Stimulated activated memory B cell treated with anti-CD40 and anti-IgM and Interleukin-4, amounts not matched to agents 10 μg/mL and 1 μg/mL and 100 μg/mL, for 72 hours (primary cell): ENCODE measurements around the gene EIF2B2.

ENCODE experiments used
- ATAC-seq: fragments of 150-1000 bp; cut with Tn5 transposase; 2 replicates; pipeline ENCODE4 v1.10.0; 2021
- H3K27ac Mint-ChIP-seq: one replicate; pipeline ENCODE4 v1.8.0; 2022; ENCODE audit warnings: mild to moderate bottlenecking, mixed read lengths
- H3K27me3 Mint-ChIP-seq: one replicate; pipeline ENCODE4 v1.8.0; 2022; ENCODE audit warnings: mixed read lengths
- H3K36me3 Mint-ChIP-seq: one replicate; pipeline ENCODE4 v1.8.0; 2022; ENCODE audit warnings: mixed read lengths
- H3K4me1 Mint-ChIP-seq: one replicate; pipeline ENCODE4 v1.8.0; 2022; ENCODE audit warnings: mixed read lengths
- H3K4me3 Mint-ChIP-seq: one replicate; pipeline ENCODE4 v1.8.0; 2022; ENCODE audit warnings: mild to moderate bottlenecking, moderate library complexity, mixed read lengths
- H3K9me3 Mint-ChIP-seq: one replicate; pipeline ENCODE4 v1.8.0; 2022; ENCODE audit warnings: mixed read lengths

EIF2B2 gene

DNA sequence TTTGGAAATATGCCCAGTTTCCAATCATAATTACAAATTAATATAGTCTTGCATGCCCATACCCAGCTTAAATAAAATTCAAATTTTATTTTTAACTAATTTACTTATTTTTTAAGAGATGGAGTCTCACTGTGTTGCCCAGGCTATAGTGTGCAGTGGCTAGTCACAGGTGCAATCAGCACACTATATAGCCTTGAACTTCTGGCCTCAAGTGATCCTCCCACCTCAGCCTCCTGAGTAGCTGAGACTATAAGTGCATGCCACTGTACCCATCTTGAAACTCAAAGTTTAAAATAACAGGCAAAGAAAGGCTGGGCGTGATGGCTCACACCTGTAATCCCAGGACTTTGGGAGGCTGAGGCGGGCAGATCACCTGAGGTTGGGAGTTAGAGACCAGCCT, 38.2 kb downstream of the EIF2B2 start:
- Mint-ChIP-seq H3K36me3 (peaks cover 32% of the 10 kb centered on the region), H3K27ac (no peak overlapping the region), H3K9me3 (no peaks in the 10 kb centered on the region), H3K4me1 (peaks cover 19% of the 10 kb centered on the region), H3K27me3 (no peaks in the 10 kb centered on the region), H3K4me3 (no peak overlapping the region)
- ATAC-seq, result no peak

DNA sequence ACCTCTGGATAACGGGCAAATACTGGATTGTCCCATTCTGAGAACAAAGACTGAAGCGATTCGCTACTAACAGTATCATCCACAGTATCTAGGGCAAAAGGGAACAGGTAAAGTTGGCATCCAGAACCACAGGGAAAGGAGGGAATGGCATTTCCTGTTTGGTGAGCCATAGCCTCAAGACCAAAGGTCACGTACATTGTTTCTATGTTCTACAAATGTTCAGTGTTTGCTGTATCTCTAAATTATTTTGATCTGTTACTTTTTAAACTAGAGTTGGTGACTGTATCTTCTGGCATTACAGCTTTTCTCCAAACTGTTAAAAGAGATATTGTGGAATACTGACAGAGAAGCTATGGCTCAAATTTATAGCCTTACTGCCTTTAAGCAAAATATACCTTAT, 38.9 kb downstream of the EIF2B2 start:
- no peak for ATAC-seq
- Mint-ChIP-seq H3K9me3 (no peaks in the 10 kb centered on the region), H3K4me1 (peaks cover 20% of the 10 kb centered on the region), H3K36me3 (peaks cover 26% of the 10 kb centered on the region), H3K27ac (no peak overlapping the region), H3K27me3 (no peaks in the 10 kb centered on the region), H3K4me3 (no peak overlapping the region)

DNA sequence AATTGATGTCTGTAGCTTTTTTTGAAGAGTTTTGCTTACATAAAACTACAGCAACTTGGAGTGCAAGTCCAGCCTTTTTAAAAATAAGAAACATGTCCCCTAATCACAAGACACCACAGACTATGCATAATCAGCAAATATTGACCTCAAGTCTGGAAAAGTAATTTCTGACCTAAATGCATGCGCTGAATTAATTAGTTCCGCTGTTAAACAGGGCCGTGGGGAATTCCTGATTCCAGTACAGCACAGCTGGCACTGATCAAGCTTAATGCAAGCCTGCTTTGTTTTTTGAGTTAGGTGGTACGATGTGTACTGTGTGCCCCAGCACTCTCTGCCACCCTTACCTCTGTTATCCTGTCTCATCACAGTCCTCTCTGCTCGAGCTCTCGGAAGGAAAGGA, 39.3 kb downstream of the EIF2B2 start:
- Mint-ChIP-seq H3K27me3 (no peaks in the 10 kb centered on the region), H3K4me1 (peaks cover 20% of the 10 kb centered on the region), H3K4me3 (no peak overlapping the region), H3K9me3 (no peaks in the 10 kb centered on the region), H3K36me3 (peaks cover 22% of the 10 kb centered on the region), H3K27ac (no peak overlapping the region)
- ATAC-seq, result peak; percentile 57

DNA sequence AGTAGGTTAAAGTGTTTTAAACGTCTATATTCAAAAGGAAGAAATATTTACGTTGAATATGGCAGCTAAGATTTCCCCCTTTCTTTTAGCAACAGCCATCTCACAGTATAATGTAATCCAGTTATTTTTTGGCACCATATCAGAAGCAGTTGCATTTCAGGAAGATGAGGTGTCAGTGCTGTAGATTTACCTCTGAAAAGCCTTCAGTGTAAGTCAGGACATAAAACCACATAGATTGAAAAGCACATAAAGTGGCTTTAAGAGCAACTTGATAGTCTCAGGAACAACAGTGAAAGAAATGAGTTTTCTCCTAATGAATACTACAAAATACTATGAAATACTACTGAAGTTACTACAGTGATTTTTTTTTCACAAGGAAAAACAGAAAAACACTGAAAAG, 41.6 kb downstream of the EIF2B2 start:
- peaks cover 19% of the 10 kb centered on the region for H3K36me3 Mint-ChIP-seq
- no peak overlapping the region for H3K4me3 Mint-ChIP-seq
- ATAC-seq, result no peak

DNA sequence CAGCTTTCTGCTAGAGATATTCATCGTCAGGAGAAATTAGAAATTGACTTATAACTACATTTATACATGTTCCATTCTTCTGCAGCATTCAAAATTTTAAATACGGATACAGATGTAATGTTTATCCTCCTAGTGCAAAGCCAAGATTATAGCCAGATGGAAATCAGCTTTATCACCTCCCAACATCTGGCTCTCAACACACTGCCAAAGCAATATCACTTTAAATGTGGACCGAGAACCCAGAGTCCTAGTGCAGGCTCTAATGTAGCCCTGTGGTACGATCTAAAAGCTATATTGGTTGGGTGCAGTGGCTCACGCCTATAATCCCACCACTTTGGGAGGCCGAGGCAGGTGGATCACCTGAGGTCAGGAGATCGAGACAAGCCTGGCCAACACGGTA, 42.0 kb downstream of the EIF2B2 start:
- Mint-ChIP-seq H3K36me3 (peaks cover 21% of the 10 kb centered on the region), H3K9me3 (no peaks in the 10 kb centered on the region), H3K27me3 (no peaks in the 10 kb centered on the region), H3K4me1 (peaks cover 20% of the 10 kb centered on the region), H3K4me3 (no peak overlapping the region), H3K27ac (no peak overlapping the region)
- no peak for ATAC-seq

More for the DNA sequence above, 41.6 kb downstream of the EIF2B2 start:
- no peaks in the 10 kb centered on the region for H3K9me3 Mint-ChIP-seq
- H3K4me1 Mint-ChIP-seq, result peaks cover 20% of the 10 kb centered on the region
- H3K27me3 Mint-ChIP-seq, result no peaks in the 10 kb centered on the region
- no peak overlapping the region for H3K27ac Mint-ChIP-seq

DNA sequence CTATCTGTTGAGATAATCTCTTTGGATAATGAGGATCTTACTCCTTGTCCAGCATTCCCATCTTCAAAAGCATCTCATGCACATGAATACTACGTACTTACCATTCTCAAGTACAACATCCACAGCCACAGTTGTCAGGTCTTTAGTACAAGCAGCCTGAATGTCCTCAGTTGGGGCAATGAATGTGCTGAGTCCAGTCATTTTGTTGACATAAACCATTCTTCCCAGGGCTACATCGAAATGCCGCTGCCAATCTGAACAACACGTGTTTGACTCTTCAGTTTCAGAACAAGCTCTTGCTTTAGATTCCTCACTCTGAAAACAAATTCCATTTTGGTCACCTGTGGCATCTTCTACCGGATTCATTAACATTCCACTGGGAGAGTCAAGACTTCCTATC, 43.6 kb downstream of the EIF2B2 start:
- H3K4me1 Mint-ChIP-seq, result peaks cover 33% of the 10 kb centered on the region
- H3K36me3 Mint-ChIP-seq, result peaks cover 19% of the 10 kb centered on the region
- no peak for ATAC-seq
- H3K4me3 Mint-ChIP-seq, result no peak overlapping the region
- no peaks in the 10 kb centered on the region for H3K9me3 Mint-ChIP-seq
- H3K27ac Mint-ChIP-seq, result no peak overlapping the region
- no peaks in the 10 kb centered on the region for H3K27me3 Mint-ChIP-seq

DNA sequence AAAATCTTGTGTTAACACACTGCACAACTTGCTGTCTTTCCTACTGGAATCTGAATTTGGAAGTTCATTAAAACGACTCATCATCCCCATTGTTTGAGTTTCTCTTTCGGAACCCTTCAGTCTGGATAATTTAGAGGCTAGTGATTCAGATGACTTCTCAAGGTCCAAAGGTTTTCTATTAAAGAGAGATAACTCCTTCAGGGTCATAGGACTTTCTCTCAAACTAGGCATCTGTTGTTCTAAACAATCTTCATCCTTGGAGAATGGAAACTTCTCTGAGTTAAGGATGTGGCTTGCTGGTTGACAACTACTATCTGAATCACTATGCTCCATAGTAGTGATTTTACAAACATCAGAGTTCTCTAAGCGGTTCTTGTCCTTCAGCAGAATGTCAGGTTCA, 44.2 kb downstream of the EIF2B2 start:
- peaks cover 14% of the 10 kb centered on the region for H3K36me3 Mint-ChIP-seq
- ATAC-seq, result no peak
- H3K27ac Mint-ChIP-seq, result no peak overlapping the region
- no peaks in the 10 kb centered on the region for H3K9me3 Mint-ChIP-seq
- no peaks in the 10 kb centered on the region for H3K27me3 Mint-ChIP-seq
- peaks cover 38% of the 10 kb centered on the region for H3K4me1 Mint-ChIP-seq
- no peak overlapping the region for H3K4me3 Mint-ChIP-seq

DNA sequence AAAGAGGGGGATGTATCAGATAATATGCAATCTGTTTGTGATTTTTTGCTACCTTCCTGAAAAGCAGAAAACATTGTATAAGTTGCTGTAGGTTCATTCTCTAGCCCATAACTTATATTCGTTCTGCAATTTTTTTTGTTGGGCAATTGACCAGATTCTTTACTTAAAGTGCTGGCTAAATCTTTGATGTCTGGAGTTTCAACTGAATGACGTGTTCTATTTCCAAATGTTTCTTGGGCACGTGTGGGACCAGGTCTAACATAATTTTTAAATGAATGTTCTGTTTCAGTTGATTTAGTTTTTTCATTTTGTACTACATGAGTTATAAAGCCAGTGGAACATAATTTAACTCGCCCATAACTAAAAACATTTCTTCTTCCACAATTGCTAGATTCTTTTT, 44.8 kb downstream of the EIF2B2 start:
- peaks cover 32% of the 10 kb centered on the region for H3K4me1 Mint-ChIP-seq
- H3K27me3 Mint-ChIP-seq, result no peaks in the 10 kb centered on the region
- H3K36me3 Mint-ChIP-seq, result peaks cover 14% of the 10 kb centered on the region
- H3K4me3 Mint-ChIP-seq, result no peak overlapping the region
- no peaks in the 10 kb centered on the region for H3K9me3 Mint-ChIP-seq
- ATAC-seq, result no peak
- H3K27ac Mint-ChIP-seq, result no peak overlapping the region

DNA sequence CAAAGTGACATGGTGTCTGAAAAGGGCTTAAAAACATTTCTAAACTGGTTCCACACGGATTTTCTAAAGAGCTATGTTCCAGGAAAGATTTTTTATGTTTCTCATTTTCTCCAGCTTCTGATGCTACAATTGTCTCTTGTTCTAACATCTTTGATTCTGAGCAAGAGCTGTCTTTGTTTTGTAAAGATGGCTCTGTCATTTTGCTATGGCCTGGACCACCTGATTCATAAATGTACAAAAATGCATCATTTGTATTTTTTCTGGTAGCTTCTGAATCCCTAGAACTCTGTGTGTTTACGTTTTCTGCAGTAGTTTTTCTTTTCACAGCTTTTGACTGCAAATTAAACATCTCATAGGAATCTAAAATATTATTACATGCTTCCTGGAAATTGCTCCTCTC, 45.4 kb downstream of the EIF2B2 start:
- H3K27ac Mint-ChIP-seq, result no peak overlapping the region
- H3K27me3 Mint-ChIP-seq, result no peaks in the 10 kb centered on the region
- ATAC-seq, result no peak
- H3K9me3 Mint-ChIP-seq, result no peaks in the 10 kb centered on the region
- H3K36me3 Mint-ChIP-seq, result peaks cover 14% of the 10 kb centered on the region
- peaks cover 31% of the 10 kb centered on the region for H3K4me1 Mint-ChIP-seq
- H3K4me3 Mint-ChIP-seq, result no peak overlapping the region

DNA sequence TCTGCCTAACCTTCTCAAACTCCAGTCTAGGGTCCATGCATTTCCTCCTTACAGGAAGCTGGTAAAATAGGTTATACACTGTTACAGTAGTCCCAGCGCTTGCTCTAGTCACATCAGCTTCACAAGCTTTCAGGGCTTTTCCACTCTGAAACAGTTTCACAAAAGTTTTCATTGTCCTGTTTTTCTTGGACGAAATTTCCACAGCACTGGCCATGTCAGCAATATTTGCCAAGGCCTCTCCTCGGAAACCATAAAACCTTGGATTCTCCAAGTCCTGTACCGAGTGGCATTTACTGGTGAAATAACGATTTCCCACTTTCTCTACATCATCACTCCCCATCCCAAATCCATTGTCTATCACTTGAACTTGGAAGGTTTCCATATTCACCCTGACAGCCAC, 46.4 kb downstream of the EIF2B2 start:
- Mint-ChIP-seq H3K9me3 (no peaks in the 10 kb centered on the region), H3K4me3 (no peak overlapping the region), H3K27me3 (no peaks in the 10 kb centered on the region), H3K27ac (no peak overlapping the region), H3K4me1 (peaks cover 31% of the 10 kb centered on the region), H3K36me3 (peaks cover 14% of the 10 kb centered on the region)
- no peak for ATAC-seq

DNA sequence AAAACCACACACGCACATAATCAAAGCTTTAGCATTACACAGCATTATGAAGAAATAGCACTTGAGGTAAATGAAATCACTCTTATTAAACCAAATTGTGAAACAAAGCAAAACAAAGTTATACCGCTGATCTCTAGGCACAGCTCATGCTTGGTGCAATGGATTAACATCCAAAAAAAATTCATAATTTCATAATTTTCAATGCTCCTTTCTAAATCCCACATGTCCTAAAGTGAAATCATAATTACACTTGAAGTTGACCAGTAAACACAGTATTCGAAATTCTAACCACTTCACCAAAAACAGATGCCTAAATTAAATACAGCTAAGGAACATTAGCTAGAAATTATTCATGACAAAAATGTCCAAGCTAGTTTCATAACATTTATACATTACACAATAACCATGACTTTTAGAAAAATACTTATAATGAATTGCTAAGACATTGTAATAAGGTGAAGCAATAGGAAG, 47.0 kb downstream of the EIF2B2 start:
- no peaks in the 10 kb centered on the region for H3K27me3 Mint-ChIP-seq
- H3K27ac Mint-ChIP-seq, result peak overlapping the region; percentile 84
- H3K4me3 Mint-ChIP-seq, result peak overlapping the region; percentile 36
- no peak for ATAC-seq
- H3K36me3 Mint-ChIP-seq, result peaks cover 19% of the 10 kb centered on the region
- no peaks in the 10 kb centered on the region for H3K9me3 Mint-ChIP-seq
- peaks cover 31% of the 10 kb centered on the region for H3K4me1 Mint-ChIP-seq

DNA sequence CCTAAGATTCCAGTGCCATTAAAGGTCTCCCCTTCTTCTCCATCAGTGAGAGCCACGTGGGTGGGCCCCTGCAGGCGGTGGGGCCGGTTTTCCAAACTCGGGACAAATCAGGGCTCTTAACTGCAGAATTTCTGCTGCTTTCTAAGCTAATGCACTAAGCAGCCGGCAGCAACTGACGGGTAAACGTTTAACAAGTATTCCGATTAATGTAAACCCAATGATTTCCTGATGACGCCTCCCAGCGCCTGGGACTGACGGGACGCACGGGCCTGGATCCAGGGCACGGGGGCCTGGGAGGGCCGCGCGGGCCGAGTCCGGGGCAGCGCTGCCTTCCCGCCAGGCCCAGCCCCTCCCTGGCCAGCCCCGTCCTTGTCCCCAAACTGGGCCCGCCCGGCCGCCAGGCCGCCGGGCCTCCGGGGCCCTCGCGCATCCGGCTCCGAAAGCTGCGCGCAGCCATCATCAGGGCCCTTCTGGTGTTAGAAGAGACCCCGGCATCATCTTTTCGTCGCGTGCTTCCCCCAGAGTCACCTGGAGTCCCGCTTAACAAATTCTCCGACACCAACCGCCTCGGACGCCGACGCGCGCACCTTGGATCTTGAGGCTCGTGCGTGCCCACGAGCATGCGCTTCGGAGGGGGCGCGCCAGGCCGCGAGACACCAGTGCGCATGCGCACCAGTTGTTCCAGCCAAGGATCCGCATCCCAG, 48.3 kb downstream of the EIF2B2 start, which contains the start of gene MLH3:
TSS of gene MLH3 (minus strand) at position 616 of the 704 bp plus-strand sequence. CDS start 1,812 bp downstream, outside the sequence.
- H3K36me3 Mint-ChIP-seq, result peaks cover 27% of the 10 kb centered on the region
- no peaks in the 10 kb centered on the region for H3K27me3 Mint-ChIP-seq
- peaks cover 18% of the 10 kb centered on the region for H3K4me1 Mint-ChIP-seq
- no peaks in the 10 kb centered on the region for H3K9me3 Mint-ChIP-seq
- peak; percentile 91 for ATAC-seq
- peak within 1 kb of the TSS; percentile 84 for H3K4me3 Mint-ChIP-seq
- H3K27ac Mint-ChIP-seq, result peak within 1 kb of the TSS; percentile 84

DNA sequence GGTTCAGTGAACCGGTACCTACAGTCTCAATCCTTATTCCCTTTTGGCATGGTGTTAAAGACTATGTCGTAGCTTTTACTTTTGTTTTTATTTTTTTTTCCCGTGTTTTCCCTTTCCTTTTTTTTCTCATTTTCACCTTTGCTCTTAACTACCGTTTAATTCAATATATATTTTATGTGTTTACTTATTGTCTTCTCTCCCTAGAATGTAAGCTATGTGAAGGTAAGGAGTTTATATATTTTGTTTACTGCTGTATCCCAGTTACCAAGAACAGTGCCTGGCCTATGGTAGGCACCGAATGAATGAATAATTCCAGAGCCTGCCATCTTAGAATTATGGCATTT, 48.8 kb downstream of the EIF2B2 start:
- Mint-ChIP-seq H3K27ac (peak overlapping the region; percentile 84), H3K27me3 (no peaks in the 10 kb centered on the region), H3K4me1 (peaks cover 18% of the 10 kb centered on the region), H3K4me3 (peak overlapping the region; percentile 84), H3K9me3 (no peaks in the 10 kb centered on the region), H3K36me3 (peaks cover 32% of the 10 kb centered on the region)
- ATAC-seq, result peak; percentile 47

DNA sequence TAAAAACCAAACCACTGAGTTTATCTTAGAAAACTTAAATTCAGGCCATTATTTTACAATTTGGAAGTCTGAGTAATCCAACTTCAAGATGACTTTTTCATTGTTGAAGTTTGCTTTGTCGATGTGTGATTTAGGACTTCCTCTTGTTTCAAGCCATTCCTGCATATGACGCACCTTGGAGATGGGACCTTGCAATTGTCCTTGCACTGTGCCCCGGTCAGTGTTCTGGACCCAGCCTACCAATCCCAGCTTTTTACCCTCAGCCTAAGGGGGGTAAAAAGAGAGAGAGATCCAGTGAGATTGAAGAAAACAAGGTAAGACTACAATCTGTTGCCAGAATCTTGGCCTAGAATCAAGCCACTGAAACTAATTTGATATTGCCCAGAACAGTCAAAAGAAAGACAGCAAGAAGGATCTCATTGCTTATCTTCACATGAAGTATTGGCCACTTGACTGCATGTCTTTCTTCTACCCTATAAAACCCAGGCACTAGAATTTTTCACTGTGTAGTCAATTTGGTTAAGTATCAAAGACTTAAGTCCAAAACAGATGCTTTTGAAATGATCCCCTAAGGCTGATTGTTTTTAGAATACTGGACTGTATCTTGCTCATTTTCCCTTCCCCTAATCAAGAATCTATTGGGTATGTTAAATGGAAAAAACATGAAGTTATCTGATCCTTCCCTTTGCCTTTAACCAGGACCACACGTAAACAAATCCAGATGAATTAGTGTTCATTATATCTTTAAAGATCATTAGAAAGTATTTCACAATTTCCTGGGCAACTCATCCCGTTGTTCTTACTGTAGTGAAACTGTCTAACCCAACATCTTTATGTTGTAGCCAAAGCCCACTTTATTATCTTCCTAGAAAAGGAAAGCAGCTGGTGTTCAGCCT, 50.9 kb downstream of the EIF2B2 start:
- no peaks in the 10 kb centered on the region for H3K9me3 Mint-ChIP-seq
- H3K36me3 Mint-ChIP-seq, result peaks cover 28% of the 10 kb centered on the region
- no peaks in the 10 kb centered on the region for H3K27me3 Mint-ChIP-seq
- ATAC-seq, result no peak
- H3K4me1 Mint-ChIP-seq, result peaks cover 18% of the 10 kb centered on the region
- no peak overlapping the region for H3K4me3 Mint-ChIP-seq
- no peak overlapping the region for H3K27ac Mint-ChIP-seq

DNA sequence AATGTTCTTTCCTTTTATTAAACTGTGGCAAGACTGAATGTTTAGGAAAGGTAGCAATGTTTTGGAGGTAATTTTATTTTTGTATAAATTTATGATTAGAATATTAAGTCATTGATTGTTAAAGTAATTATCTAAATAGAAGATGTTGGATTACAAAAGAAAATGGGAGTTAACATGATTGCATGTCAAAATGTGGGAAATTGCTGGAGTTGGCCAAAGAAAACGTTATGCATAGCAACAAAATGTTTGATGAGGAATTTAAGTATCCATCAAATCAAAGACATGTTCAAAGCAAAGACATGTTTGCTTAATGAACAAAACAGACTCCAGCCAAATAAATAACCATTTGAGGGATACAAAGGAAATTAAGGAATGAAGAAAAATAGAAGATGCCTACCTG, 51.7 kb downstream of the EIF2B2 start:
- peaks cover 22% of the 10 kb centered on the region for H3K36me3 Mint-ChIP-seq
- peaks cover 19% of the 10 kb centered on the region for H3K4me1 Mint-ChIP-seq
- H3K4me3 Mint-ChIP-seq, result no peak overlapping the region
- no peaks in the 10 kb centered on the region for H3K9me3 Mint-ChIP-seq
- H3K27me3 Mint-ChIP-seq, result no peaks in the 10 kb centered on the region
- H3K27ac Mint-ChIP-seq, result no peak overlapping the region
- ATAC-seq, result no peak

DNA sequence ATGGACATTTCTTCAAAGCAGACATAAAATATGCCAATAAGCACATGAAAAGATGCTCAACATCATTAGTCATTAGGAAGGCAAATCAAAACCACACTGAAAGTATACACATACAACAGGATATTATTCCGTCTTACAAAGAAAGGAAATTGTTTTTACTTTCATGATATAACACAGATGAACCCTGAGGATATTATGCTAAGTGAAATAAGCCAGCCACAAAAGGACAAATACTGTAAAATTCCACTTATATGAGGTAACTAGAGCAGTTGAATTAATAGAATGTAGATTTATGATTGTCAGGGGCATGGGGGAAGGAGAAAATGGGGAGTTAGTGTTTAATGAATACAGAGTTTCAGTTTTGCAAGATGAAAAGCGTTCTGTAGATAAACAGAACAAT, 56.9 kb downstream of the EIF2B2 start:
- Mint-ChIP-seq H3K27me3 (no peaks in the 10 kb centered on the region), H3K9me3 (no peaks in the 10 kb centered on the region), H3K4me3 (no peak overlapping the region), H3K27ac (no peak overlapping the region), H3K4me1 (peaks cover 30% of the 10 kb centered on the region), H3K36me3 (peaks cover 29% of the 10 kb centered on the region)
- no peak for ATAC-seq
